ENCODE measurements around the gene COLEC12. TPM values are rescaled to one million over a fixed set of nuclear protein-coding genes. Genes with fewer than 3 reads are reported as not detected.

The COLEC12 gene
- total and polyA plus RNA-seq, 10 of the 15 experiments (the other 5 are each of a cell fraction or from before 2014, with no cell fraction given), result 0.04 to 0.05 TPM; not detected in 8

DNA sequence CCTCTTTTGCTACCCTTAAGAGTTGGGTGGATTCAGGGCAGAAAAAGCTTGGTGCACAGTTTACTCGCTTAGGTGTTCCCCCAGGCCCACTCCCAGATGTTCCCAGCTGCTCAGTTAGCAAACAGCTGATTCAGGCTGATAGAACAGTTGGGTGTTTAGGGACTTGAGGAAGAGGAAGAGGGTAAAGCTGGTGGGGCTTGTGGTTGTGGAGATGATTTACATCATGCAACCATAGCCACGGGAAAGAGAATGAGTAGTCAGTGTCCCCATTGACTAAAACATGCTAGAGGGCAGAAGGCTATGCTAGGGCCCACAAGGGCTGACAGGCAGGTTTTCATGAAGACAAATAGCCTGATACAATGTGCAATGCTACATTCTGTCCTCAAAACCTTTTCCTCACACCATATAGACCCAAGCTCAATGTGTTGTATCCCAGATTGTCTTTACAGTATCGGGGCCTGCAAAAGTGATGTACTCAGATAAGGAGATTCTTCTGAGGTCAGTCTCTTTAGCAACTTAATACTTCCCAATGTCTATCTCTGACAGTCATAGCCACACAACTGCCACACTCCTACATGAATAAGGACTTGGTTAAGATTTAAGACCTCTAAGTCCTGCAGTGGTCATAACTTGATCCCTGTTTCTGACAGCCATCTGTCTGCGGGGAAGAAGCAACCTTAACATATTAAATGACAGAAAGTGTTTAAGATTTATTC, 15.6 kb downstream of the COLEC12 start:
- SMC1A ChIA-PET (ENCODE audit: uncharacterized antibody, unreplicated experiment), result interaction anchor here (1.5 kb wide), 1 partner anchor 18 kb away, joined by 3 read pairs; no protein-coding TSS in a partner anchor
- ATAC-seq, result no peak
- 21% methylated on average over 4 of the region's 4 CpGs for WGBS (ENCODE audit: insufficient coverage, insufficient replicate concordance, low lambda C conversion rate, missing lambda C conversion rate)
- no peaks in the 10 kb centered on the region; a peak in 1 of 4 replicates for H3K27me3 ChIP-seq (replicated peaks in 1 of 2; ENCODE audit: control insufficient read depth in 2 of 2, insufficient read depth in 2 of 2, low read length in 1 of 2)
- no peaks in the 10 kb centered on the region for H3K36me3 ChIP-seq (ENCODE audit: control insufficient read depth in 2 of 2, insufficient read depth in 2 of 2, low read length in 1 of 2)
- no peaks in the 10 kb centered on the region for H3K4me1 ChIP-seq (ENCODE audit: control insufficient read depth, insufficient read depth, low read length)
- no peaks in the 10 kb centered on the region for H3K79me2 ChIP-seq (ENCODE audit: control insufficient read depth, insufficient read depth, low read length)
- no peaks in the 10 kb centered on the region for H4K20me1 ChIP-seq (ENCODE audit: control insufficient read depth, insufficient read depth)
- no peak overlapping the region for H3K4me2 ChIP-seq (ENCODE audit: control insufficient read depth, insufficient read depth)
- no peaks in the 10 kb centered on the region for H3K9me3 ChIP-seq (replicated peaks; ENCODE audit: control insufficient read depth, insufficient read depth, low read length)
- no peak overlapping the region for H3K27ac ChIP-seq (ENCODE audit: control insufficient read depth, insufficient read depth)
- CTCF ChIA-PET, result interaction anchor here (1.9 to 2.0 kb wide), 4 partner anchors 9 to 21 kb away, joined by 4 to 8 read pairs (median 4); no protein-coding TSS in a partner anchor
- FAIRE-seq, result no peak
- no peak overlapping the region for H2AFZ ChIP-seq (ENCODE audit: control insufficient read depth, low read depth, low read length)
- no peak overlapping the region for H3K9ac ChIP-seq (ENCODE audit: control insufficient read depth, insufficient read depth, low read length)
- H3K4me3 ChIP-seq, result no peak overlapping the region
- intact Hi-C loops (cut with micrococcal nuclease; ENCODE audit: unreplicated experiment), result no loop called here
- BruUV-seq (replicated peaks), result no TSS peak
- POLR2A ChIA-PET, result no interaction called here
- TF ChIP-seq EP300 (IDR thresholded peaks at IDR 0.05; ENCODE audit: borderline replicate concordance in 1 of 2, control insufficient read depth in 1 of 2, low read depth in 2 of 2, low read length in 2 of 2) (no peak), SPI1 (IDR thresholded peaks at IDR 0.05; ENCODE audit: borderline replicate concordance, insufficient read depth, low read depth, low read length) (peak; percentile 30; the same call in 1 of the 2 replicates), SMC3 (IDR thresholded peaks at IDR 0.05; ENCODE audit: borderline replicate concordance, low read length) (no peak)
- no peak for DNase-seq (ENCODE audit: low read depth, low spot score)
- RAD21 ChIA-PET (ENCODE audit: unreplicated experiment), result no interaction called here
- in situ Hi-C loops (cut with MboI), result no loop called here

DNA sequence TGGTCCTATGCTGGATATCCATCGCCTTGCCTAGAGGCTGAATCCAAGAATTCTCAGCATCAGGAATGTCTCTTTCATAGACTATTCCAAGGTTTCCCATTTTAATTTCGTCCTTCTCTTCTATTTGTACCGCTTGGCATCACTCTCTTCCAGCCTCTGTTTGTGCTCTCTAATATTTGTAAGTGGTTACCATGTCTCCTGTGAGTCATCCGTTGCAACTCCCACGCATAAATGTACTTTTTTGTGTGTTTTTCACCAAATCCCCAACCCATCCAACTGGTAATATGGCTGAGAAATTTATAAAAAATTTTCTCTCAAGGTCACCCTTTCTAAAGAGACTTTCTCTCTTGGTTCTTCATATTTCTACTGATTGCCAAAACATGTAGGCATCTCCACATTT, 21.8 kb downstream of the COLEC12 start:
- CTCF ChIA-PET, result interaction anchor here (1.3 kb wide), 1 partner anchor 137 kb away, joined by 3 read pairs; no protein-coding TSS in a partner anchor
- DNase-seq (ENCODE audit: low read depth, low spot score), result no peak
- intact Hi-C loops (cut with micrococcal nuclease; ENCODE audit: unreplicated experiment) (no loop called here), in situ Hi-C loops (cut with MboI) (no loop called here)
- TF ChIP-seq ZNF207 (IDR thresholded peaks at IDR 0.05; ENCODE audit: borderline replicate concordance), result no peak
- TF ChIP-seq, protein P1, sequence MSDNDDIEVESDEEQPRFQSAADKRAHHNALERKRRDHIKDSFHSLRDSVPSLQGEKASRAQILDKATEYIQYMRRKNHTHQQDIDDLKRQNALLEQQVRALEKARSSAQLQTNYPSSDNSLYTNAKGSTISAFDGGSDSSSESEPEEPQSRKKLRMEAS (IDR thresholded peaks at IDR 0.05; ENCODE audit: low read depth, low read length), result no peak
- TF ChIP-seq KAT2A (conservative IDR thresholded peaks at IDR 0.05; ENCODE audit: control insufficient read depth, low read depth, low read length), result no peak
- POLR2A ChIA-PET, result no interaction called here
- no peaks in the 10 kb centered on the region for H3K9me3 ChIP-seq (replicated peaks; ENCODE audit: control insufficient read depth, insufficient read depth, low read length)
- RAD21 ChIA-PET (ENCODE audit: unreplicated experiment), result no interaction called here
- H3K4me2 ChIP-seq (ENCODE audit: control insufficient read depth, insufficient read depth), result no peak overlapping the region
- ATAC-seq, result no peak
- no peaks in the 10 kb centered on the region for H4K20me1 ChIP-seq (ENCODE audit: control insufficient read depth, insufficient read depth)
- 26% methylated on average over 5 of the region's 5 CpGs for WGBS (ENCODE audit: insufficient coverage, insufficient replicate concordance, low lambda C conversion rate, missing lambda C conversion rate)
- no TSS peak for BruUV-seq (replicated peaks)
- no peak overlapping the region for H2AFZ ChIP-seq (ENCODE audit: control insufficient read depth, low read depth, low read length)
- FAIRE-seq, result no peak
- H3K4me3 ChIP-seq, result no peak overlapping the region
- no peak overlapping the region for H3K9ac ChIP-seq (ENCODE audit: control insufficient read depth, insufficient read depth, low read length)
- H3K79me2 ChIP-seq (ENCODE audit: control insufficient read depth, insufficient read depth, low read length), result no peaks in the 10 kb centered on the region
- no peaks in the 10 kb centered on the region for H3K4me1 ChIP-seq (ENCODE audit: control insufficient read depth, insufficient read depth, low read length)
- H3K27me3 ChIP-seq (replicated peaks in 1 of 2; ENCODE audit: control insufficient read depth in 2 of 2, insufficient read depth in 2 of 2, low read length in 1 of 2), result no peaks in the 10 kb centered on the region; a peak in 1 of 4 replicates
- no peak overlapping the region for H3K27ac ChIP-seq (ENCODE audit: control insufficient read depth, insufficient read depth)
- SMC1A ChIA-PET (ENCODE audit: uncharacterized antibody, unreplicated experiment), result no interaction called here
- H3K36me3 ChIP-seq (ENCODE audit: control insufficient read depth in 2 of 2, insufficient read depth in 2 of 2, low read length in 1 of 2), result no peaks in the 10 kb centered on the region

Data from GM12878 (cell line).